Measurements from ENCODE around the gene TMEM45B.
"Not testable (repeated sequence)": the region's sequence is repeated elsewhere in the genome, so short reads cannot be mapped to it uniquely, and the experiment has no call there.

DNA sequence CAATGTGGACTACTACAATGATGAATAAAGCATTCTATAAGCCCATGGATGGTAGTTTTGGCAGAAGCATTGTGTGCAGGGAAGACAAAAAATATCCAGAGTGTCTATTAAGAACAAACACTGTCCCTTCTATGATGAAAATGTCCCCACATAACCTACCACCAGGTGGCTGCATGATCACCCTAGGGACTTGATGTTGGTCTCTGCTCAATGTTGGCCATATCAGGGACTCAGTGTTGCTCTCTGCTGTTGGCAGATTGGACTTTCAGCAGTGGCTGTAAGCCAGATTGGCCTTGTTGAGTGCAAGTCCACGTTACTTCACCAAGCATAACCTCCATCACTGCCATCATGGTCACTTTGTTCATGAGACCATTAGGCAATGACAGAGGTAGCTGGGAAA is 44.2 kb upstream of the TMEM45B start:
- TF ChIP-seq TCF12 (IDR thresholded peaks at IDR 0.05; ENCODE audit: low read depth); YY1 (IDR thresholded peaks at IDR 0.05; ENCODE audit: low read depth); MAX (IDR thresholded peaks at IDR 0.05); TAF1 (IDR thresholded peaks at IDR 0.05; ENCODE audit: low read depth): not testable (repeated sequence)

All from Ishikawa (cell line).